ENCODE data around the gene SLC1A2.

DNA sequence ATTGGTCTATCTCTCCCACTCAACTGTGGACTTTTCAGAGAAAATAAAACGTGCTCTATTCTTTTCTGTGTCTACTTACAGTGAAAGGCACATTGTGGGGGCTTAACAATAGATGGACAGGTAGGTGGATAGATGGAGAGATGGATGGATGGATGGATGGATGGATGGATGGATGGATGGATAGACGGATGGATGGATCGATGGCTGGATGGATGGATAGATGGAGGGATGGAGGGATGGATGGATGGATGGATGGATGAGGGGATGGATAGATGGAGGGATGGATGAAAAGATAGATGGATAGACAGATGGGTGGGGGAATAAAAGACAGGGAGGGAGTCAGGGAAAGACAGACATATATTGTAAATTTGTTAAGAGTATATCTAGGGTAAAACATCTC is 14.2 kb upstream of the SLC1A2 start:
- TF ChIP-seq EZH2 (IDR thresholded peaks at IDR 0.05; ENCODE audit: low read depth, unreplicated experiment) = no peak
- TF ChIP-seq EZH2phosphoT487 (IDR thresholded peaks at IDR 0.05; ENCODE audit: unreplicated experiment) = no peak
- TF ChIP-seq, protein P1, sequence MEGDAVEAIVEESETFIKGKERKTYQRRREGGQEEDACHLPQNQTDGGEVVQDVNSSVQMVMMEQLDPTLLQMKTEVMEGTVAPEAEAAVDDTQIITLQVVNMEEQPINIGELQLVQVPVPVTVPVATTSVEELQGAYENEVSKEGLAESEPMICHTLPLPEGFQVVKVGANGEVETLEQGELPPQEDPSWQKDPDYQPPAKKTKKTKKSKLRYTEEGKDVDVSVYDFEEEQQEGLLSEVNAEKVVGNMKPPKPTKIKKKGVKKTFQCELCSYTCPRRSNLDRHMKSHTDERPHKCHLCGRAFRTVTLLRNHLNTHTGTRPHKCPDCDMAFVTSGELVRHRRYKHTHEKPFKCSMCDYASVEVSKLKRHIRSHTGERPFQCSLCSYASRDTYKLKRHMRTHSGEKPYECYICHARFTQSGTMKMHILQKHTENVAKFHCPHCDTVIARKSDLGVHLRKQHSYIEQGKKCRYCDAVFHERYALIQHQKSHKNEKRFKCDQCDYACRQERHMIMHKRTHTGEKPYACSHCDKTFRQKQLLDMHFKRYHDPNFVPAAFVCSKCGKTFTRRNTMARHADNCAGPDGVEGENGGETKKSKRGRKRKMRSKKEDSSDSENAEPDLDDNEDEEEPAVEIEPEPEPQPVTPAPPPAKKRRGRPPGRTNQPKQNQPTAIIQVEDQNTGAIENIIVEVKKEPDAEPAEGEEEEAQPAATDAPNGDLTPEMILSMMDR (conservative IDR thresholded peaks at IDR 0.05; ENCODE audit: low read depth in 2 of 2) = no peak
- TF ChIP-seq JUNB (IDR thresholded peaks at IDR 0.05; ENCODE audit: unreplicated experiment) = no peak
- TF ChIP-seq STAT1 (IDR thresholded peaks at IDR 0.05; ENCODE audit: unreplicated experiment) = no peak

Measured in GM23338 (cell line).